ENCODE measurements around the gene RPL18A.

RPL18A gene

GRCh38 chr19:17908244-17908643, 48.5 kb downstream of the RPL18A start:
- TF ChIP-seq REST (IDR thresholded peaks at IDR 0.05; ENCODE audit: insufficient replicate concordance, low read depth): no peak
- no peak for TF ChIP-seq POLR2AphosphoS5 (IDR thresholded peaks at IDR 0.05; ENCODE audit: low read depth)
- TF ChIP-seq SPI1 (IDR thresholded peaks at IDR 0.05; ENCODE audit: borderline replicate concordance, low read depth): no peak

GRCh38 chr19:17909003-17909732, 49.5 kb downstream of the RPL18A start:
- Histone ChIP-seq H3K4me3 (replicated peaks; ENCODE audit: insufficient read depth, low read length) (no peak overlapping the region), H3K27ac (replicated peaks) (no peak overlapping the region), H3K27me3 (ENCODE audit: insufficient read depth, poor library complexity, severe bottlenecking) (no peaks in the 10 kb centered on the region)
- no peak for DNase-seq (ENCODE audit: low read depth in 1 of 2, low spot score in 1 of 2)
- TF ChIP-seq SPI1 (IDR thresholded peaks at IDR 0.05; ENCODE audit: borderline replicate concordance, low read depth) (no peak), REST (IDR thresholded peaks at IDR 0.05; ENCODE audit: insufficient replicate concordance, low read depth) (no peak), CTCF (IDR thresholded peaks at IDR 0.05; ENCODE audit: insufficient read depth, low read length) (no peak), GABPA (IDR thresholded peaks at IDR 0.05; ENCODE audit: low read depth) (no peak), POLR2AphosphoS5 (IDR thresholded peaks at IDR 0.05; ENCODE audit: low read depth) (no peak)

More at GRCh38 chr19:17908244-17908643, 48.5 kb downstream of the RPL18A start:
- H3K27me3 ChIP-seq (ENCODE audit: insufficient read depth, poor library complexity, severe bottlenecking): no peaks in the 10 kb centered on the region
- DNase-seq (ENCODE audit: low read depth in 1 of 2, low spot score in 1 of 2): no peak
- no peak overlapping the region for H3K4me3 ChIP-seq (replicated peaks; ENCODE audit: insufficient read depth, low read length)
- H3K27ac ChIP-seq (replicated peaks): no peak overlapping the region

GRCh38 chr19:17910791-17911360, 51.2 kb downstream of the RPL18A start:
- H3K27me3 ChIP-seq (ENCODE audit: insufficient read depth, poor library complexity, severe bottlenecking): no peaks in the 10 kb centered on the region
- TF ChIP-seq POLR2AphosphoS5 (IDR thresholded peaks at IDR 0.05; ENCODE audit: low read depth): peak; percentile 73
- TF ChIP-seq CTCF (IDR thresholded peaks at IDR 0.05; ENCODE audit: insufficient read depth, low read length): no peak
- H3K27ac ChIP-seq (replicated peaks): no peak overlapping the region
- DNase-seq (ENCODE audit: low read depth in 1 of 2, low spot score in 1 of 2): peak; percentile 16 to 68
- H3K4me3 ChIP-seq (replicated peaks; ENCODE audit: insufficient read depth, low read length): no peak overlapping the region
